Endometrial microvascular endothelial cells (primary cell): Measurements from ENCODE around the gene FAM217A. TPM values are rescaled to one million over a fixed set of nuclear protein-coding genes. Genes with fewer than 3 reads are reported as not detected.

Experiments used
- in situ Hi-C: cut with HindIII; loops from 2 replicates; pipeline ENCODE4 v1.10.0; 2017; ENCODE audit warnings: low sequenced_read_pairs, low pct_unique_long_range_greater_than_20kb; ENCODE audit errors: inconsistent ontology term
- total RNA-seq: library from RNA; depleted of rRNA; stranded (reverse); fragments of >200 nt; gene quantifications from one replicate; pipeline ENCODE4 v1.2.3, GENCODE V29; 2015; ENCODE audit errors: inconsistent ontology term

Gene FAM217A
- total RNA-seq, 1 donor from 2014 or later = not detected

GRCh38 chr6:4030669-4031068 is 48.3 kb downstream of the FAM217A start:
- in situ Hi-C loops = no loop called here

- in situ Hi-C loops = no loop called here
Observed at GRCh38 chr6:4029687-4030086, 49.2 kb downstream of the FAM217A start.

GRCh38 chr6:4028051-4028450 is 50.9 kb downstream of the FAM217A start:
- in situ Hi-C loops = no loop called here

GRCh38 chr6:4025681-4026080 is 53.3 kb downstream of the FAM217A start:
- in situ Hi-C loops = no loop called here

GRCh38 chr6:4023240-4023639 is 55.7 kb downstream of the FAM217A start:
- in situ Hi-C loops = no loop called here

- in situ Hi-C loops = no loop called here
Observed at GRCh38 chr6:4021854-4022695, 56.9 kb downstream of the FAM217A start.

- in situ Hi-C loops = no loop called here
Observed at GRCh38 chr6:4021133-4021853, 57.6 kb downstream of the FAM217A start.

GRCh38 chr6:4020822-4021132 is 58.2 kb downstream of the FAM217A start:
- in situ Hi-C loops = no loop called here

GRCh38 chr6:4018924-4019236 is 60.1 kb downstream of the FAM217A start:
- in situ Hi-C loops = no loop called here

Other genes with a start within 250 kb of the FAM217A start
- 7.7 TPM for gene FAM50B, start 229.8 kb downstream of the FAM217A start, total RNA-seq
- gene ECI2, start 56.4 kb upstream of the FAM217A start, total RNA-seq = 256 TPM